ENCODE measurements around the gene ASXL2. TPM values are rescaled to one million over a fixed set of nuclear protein-coding genes. Genes with fewer than 3 reads are reported as not detected.
A peak's percentile ranks its signal among the peaks of the same experiment; 100 is the strongest.

ASXL2 gene
- total RNA-seq, 1 experiment from 2014 or later: 32.7 TPM

GRCh38 chr2:25926984-25927756, 48.9 kb upstream of the ASXL2 start:
- H3K27ac ChIP-seq (ENCODE audit: insufficient read length, low read depth, low read length): no peak overlapping the region
- no peak overlapping the region for H2BK15ac ChIP-seq (ENCODE audit: low read depth, low read length)
- no peak overlapping the region for H3K14ac ChIP-seq (ENCODE audit: insufficient read depth, low read length)

More at GRCh38 chr2:25926984-25927756, 48.9 kb upstream of the ASXL2 start:
- H3K4ac ChIP-seq (ENCODE audit: low read depth, low read length): no peak overlapping the region
- WGBS (ENCODE audit: extremely low coverage, insufficient read length, low lambda C conversion rate): no CpG with 5 or more reads among the region's 18 CpGs
- H2AFZ ChIP-seq (ENCODE audit: low read length): no peak overlapping the region
- no peaks in the 10 kb centered on the region for H3K79me1 ChIP-seq (ENCODE audit: insufficient read depth, low read depth, low read length, poor library complexity, severe bottlenecking)
- H4K20me1 ChIP-seq (ENCODE audit: control insufficient read depth, insufficient read depth, insufficient read length): no peaks in the 10 kb centered on the region
- no peak overlapping the region for H3K56ac ChIP-seq (ENCODE audit: insufficient read length, low read depth, low read length)
- H2BK12ac ChIP-seq (ENCODE audit: insufficient read length, low read depth, low read length): no peak overlapping the region
- no peaks in the 10 kb centered on the region for H3K23me2 ChIP-seq (ENCODE audit: insufficient read length, low read depth, low read length, poor library complexity, severe bottlenecking)
- no peak overlapping the region for H2BK5ac ChIP-seq (ENCODE audit: insufficient read length, low read length)
- no peak overlapping the region for H2BK20ac ChIP-seq (ENCODE audit: low read depth, low read length, poor library complexity, severe bottlenecking)
- no peak overlapping the region for H3T11ph ChIP-seq (ENCODE audit: low read length)
- no peak overlapping the region for H3K23ac ChIP-seq (ENCODE audit: insufficient read length, low read depth, low read length)
- no peak overlapping the region for H3K18ac ChIP-seq (ENCODE audit: insufficient read length, low read depth, low read length)
- Mint-ChIP-seq H3K36me3 (ENCODE audit: insufficient read depth in 1 of 3, low read depth in 3 of 3) (peaks cover 21 to 35% (median 34%) of the 10 kb centered on the region in 3 experiments; a peak in 6 of 7 replicates), H3K4me3 (no peak overlapping the region), H3K9me3 (no peaks in the 10 kb centered on the region), H3K27me3 (ENCODE audit: low read depth) (no peaks in the 10 kb centered on the region), H3K4me1 (peaks cover 9% of the 10 kb centered on the region in 2 experiments), H3K27ac (peak overlapping the region in 1 of 3 experiments; percentile 63; a peak in 2 of 7 replicates)
- no peaks in the 10 kb centered on the region for H3K9me3 ChIP-seq (ENCODE audit: control insufficient read depth, low read depth, low read length)
- TF ChIP-seq CTCF (conservative IDR thresholded peaks at IDR 0.05): no peak
- no peaks in the 10 kb centered on the region; the same call in 1 of the 2 replicates for H3K4me1 ChIP-seq (ENCODE audit: insufficient read depth, low read length)
- no peak for DNase-seq
- no peak overlapping the region for H4K91ac ChIP-seq (ENCODE audit: insufficient read length, low read depth, low read length)
- H4K8ac ChIP-seq (replicated peaks; ENCODE audit: insufficient read length, low read depth, low read length): no peak overlapping the region
- no peak overlapping the region for H2AK5ac ChIP-seq (ENCODE audit: insufficient read length, low read length)
- no peak overlapping the region for H3K4me2 ChIP-seq (ENCODE audit: insufficient read depth, insufficient read length, low read length)
- no peak overlapping the region for H3K9ac ChIP-seq (ENCODE audit: extremely low read depth, insufficient read length, low read length)
- no peaks in the 10 kb centered on the region for H3K79me2 ChIP-seq (ENCODE audit: insufficient read depth, low read length)
- no peak overlapping the region for H2BK120ac ChIP-seq (ENCODE audit: low read depth, low read length, poor library complexity, severe bottlenecking)
- H4K5ac ChIP-seq (ENCODE audit: insufficient read length, low read depth, low read length): no peak overlapping the region
- H3K27me3 ChIP-seq (ENCODE audit: insufficient read depth, low read length): no peaks in the 10 kb centered on the region
